Neural progenitor cell (in vitro differentiated cells): Measurements from ENCODE around the gene GHR.

ENCODE experiments used
- EZH2phosphoT487 ChIP-seq: fragments of 200-600 bp; sonication (generic); IDR thresholded peaks from 2 replicates; pipeline ENCODE4 v1.6.1; 2017; ENCODE audit warnings: antibody characterized with exemption
- TF ChIP-seq, protein P1 (sequence below): fragments of 200-600 bp; sonication (generic); IDR thresholded peaks from 2 replicates; pipeline ENCODE4 v1.5.1; 2017; ENCODE audit warnings: antibody characterized with exemption, mild to moderate bottlenecking

DNA sequence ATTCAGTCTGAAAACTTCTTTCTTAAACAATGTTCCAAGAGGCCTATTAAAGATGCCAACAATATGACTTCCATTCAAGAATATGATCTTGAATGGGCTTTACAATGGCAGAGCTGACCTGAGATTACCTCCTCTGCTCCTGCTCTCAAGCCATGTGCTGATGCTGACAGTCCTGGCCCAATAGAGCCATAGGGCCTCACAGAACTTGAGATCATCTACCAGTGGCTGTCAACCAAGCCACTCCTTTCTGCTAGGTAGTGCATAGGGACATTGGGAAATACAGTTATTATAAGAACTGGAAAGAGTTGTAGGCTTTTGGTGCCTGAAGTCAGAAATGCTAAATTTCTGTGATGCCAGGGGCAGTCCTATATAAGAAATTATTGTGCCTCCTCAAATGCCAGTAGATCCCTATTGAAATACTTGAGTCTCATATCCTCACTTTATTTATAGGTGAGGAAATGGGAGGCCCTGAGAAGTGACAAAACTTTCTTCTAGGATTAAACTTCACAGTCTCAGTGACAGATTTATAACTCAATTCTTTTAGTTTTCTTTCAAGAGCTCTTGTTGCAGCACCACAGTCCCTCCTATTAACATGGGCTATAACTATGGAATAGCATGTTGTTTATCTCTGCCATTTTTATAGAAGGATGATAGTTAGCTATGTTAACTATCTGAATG, 10.9 kb downstream of the GHR start:
- TF ChIP-seq, protein P1, sequence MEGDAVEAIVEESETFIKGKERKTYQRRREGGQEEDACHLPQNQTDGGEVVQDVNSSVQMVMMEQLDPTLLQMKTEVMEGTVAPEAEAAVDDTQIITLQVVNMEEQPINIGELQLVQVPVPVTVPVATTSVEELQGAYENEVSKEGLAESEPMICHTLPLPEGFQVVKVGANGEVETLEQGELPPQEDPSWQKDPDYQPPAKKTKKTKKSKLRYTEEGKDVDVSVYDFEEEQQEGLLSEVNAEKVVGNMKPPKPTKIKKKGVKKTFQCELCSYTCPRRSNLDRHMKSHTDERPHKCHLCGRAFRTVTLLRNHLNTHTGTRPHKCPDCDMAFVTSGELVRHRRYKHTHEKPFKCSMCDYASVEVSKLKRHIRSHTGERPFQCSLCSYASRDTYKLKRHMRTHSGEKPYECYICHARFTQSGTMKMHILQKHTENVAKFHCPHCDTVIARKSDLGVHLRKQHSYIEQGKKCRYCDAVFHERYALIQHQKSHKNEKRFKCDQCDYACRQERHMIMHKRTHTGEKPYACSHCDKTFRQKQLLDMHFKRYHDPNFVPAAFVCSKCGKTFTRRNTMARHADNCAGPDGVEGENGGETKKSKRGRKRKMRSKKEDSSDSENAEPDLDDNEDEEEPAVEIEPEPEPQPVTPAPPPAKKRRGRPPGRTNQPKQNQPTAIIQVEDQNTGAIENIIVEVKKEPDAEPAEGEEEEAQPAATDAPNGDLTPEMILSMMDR = no peak
- no peak for TF ChIP-seq EZH2phosphoT487
